ENCODE measurements around the gene PRR15.

The PRR15 gene

GRCh38 chr7:29572558-29572957 is 8.9 kb downstream of the PRR15 start:
- no peak for DNase-seq

- no peak for DNase-seq
These were observed 9.9 kb downstream of the PRR15 start for GRCh38 chr7:29573567-29573966.

GRCh38 chr7:29574659-29575058 is 11.0 kb downstream of the PRR15 start:
- no peak for DNase-seq

GRCh38 chr7:29587195-29587808 is 23.7 kb downstream of the PRR15 start:
- DNase-seq, result no peak

GRCh38 chr7:29588212-29588611 is 24.6 kb downstream of the PRR15 start:
- no peak for DNase-seq

GRCh38 chr7:29588900-29589696 is 25.5 kb downstream of the PRR15 start:
- DNase-seq, result no peak

- DNase-seq, result no peak
These were observed 29.2 kb downstream of the PRR15 start for GRCh38 chr7:29592866-29593265.

- no peak for DNase-seq
These were observed 29.8 kb downstream of the PRR15 start for GRCh38 chr7:29593459-29593858.

- no peak for DNase-seq
These were observed 33.1 kb downstream of the PRR15 start for GRCh38 chr7:29596593-29597178.

- no peak for DNase-seq
These were observed 33.6 kb downstream of the PRR15 start for GRCh38 chr7:29597266-29597665.

GRCh38 chr7:29598137-29598536 is 34.5 kb downstream of the PRR15 start:
- DNase-seq, result no peak

- no peak for DNase-seq
These were observed 35.0 kb downstream of the PRR15 start for GRCh38 chr7:29598613-29599012.

GRCh38 chr7:29599026-29599425 is 35.4 kb downstream of the PRR15 start:
- no peak for DNase-seq

- DNase-seq, result no peak
These were observed 37.0 kb downstream of the PRR15 start for GRCh38 chr7:29600661-29601060.

GRCh38 chr7:29604052-29604451 is 40.4 kb downstream of the PRR15 start:
- no peak for DNase-seq

- no peak for DNase-seq
These were observed 41.1 kb downstream of the PRR15 start for GRCh38 chr7:29604702-29605101.

- no peak for DNase-seq
These were observed 42.0 kb downstream of the PRR15 start for GRCh38 chr7:29605671-29606070.

- DNase-seq, result no peak
These were observed 42.7 kb downstream of the PRR15 start for GRCh38 chr7:29606287-29606721.

- no peak for DNase-seq
These were observed 43.2 kb downstream of the PRR15 start for GRCh38 chr7:29606830-29607229.

GRCh38 chr7:29607259-29607658 is 43.6 kb downstream of the PRR15 start:
- DNase-seq, result no peak

- no peak for DNase-seq
These were observed 44.3 kb downstream of the PRR15 start for GRCh38 chr7:29607889-29608288.

- no peak for DNase-seq
These were observed 45.8 kb downstream of the PRR15 start for GRCh38 chr7:29609162-29610037.

GRCh38 chr7:29610086-29610485 is 46.5 kb downstream of the PRR15 start:
- no peak for DNase-seq
